Neural progenitor cell (in vitro differentiated cells): Measurements from ENCODE around the gene SIX5. TPM values are rescaled to one million over a fixed set of nuclear protein-coding genes. Genes with fewer than 3 reads are reported as not detected.

Source experiments
- DNase-seq: peaks from one replicate; pipeline ENCODE4 v3.0.0-alpha.2; 2016; ENCODE audit warnings: low spot score
- H2AFZ ChIP-seq: fragments of 200-600 bp; sonication (generic); replicated peaks from 2 replicates; pipeline ENCODE4 v1.6.1; 2016; ENCODE audit warnings: antibody characterized with exemption
- H3F3A ChIP-seq: fragments of 200-600 bp; sonication (generic); 2 replicates; pipeline ENCODE4 v1.6.1; 2016; ENCODE audit warnings: antibody characterized with exemption, low read depth
- H3K27ac ChIP-seq: fragments of 200-600 bp; sonication (generic); 2 replicates; pipeline ENCODE4 v1.5.1; 2016; ENCODE audit warnings: mild to moderate bottlenecking
- H3K27me3 ChIP-seq: fragments of 200-600 bp; sonication (generic); 2 replicates; pipeline ENCODE4 v1.6.1; 2016; ENCODE audit warnings: mild to moderate bottlenecking, moderate library complexity
- H3K36me3 ChIP-seq: fragments of 200-600 bp; sonication (generic); 2 replicates; pipeline ENCODE4 v1.5.1; 2016
- H3K4me1 ChIP-seq: fragments of 200-600 bp; sonication (generic); 2 replicates; pipeline ENCODE4 v1.6.1; 2016; ENCODE audit warnings: mixed run types
- H3K4me2 ChIP-seq: fragments of 200-600 bp; sonication (generic); 2 replicates; pipeline ENCODE4 v1.6.1; 2016
- H3K4me3 ChIP-seq: fragments of 200-600 bp; sonication (generic); 2 replicates; pipeline ENCODE4 v1.5.1; 2016
- H3K79me2 ChIP-seq: fragments of 200-600 bp; sonication (generic); 2 replicates; pipeline ENCODE4 v1.6.1; 2016; ENCODE audit warnings: low read depth
- H3K9ac ChIP-seq: fragments of 200-600 bp; sonication (generic); 2 replicates; pipeline ENCODE4 v1.6.1; 2016
- H3K9me3 ChIP-seq: fragments of 200-600 bp; sonication (generic); 2 replicates; pipeline ENCODE4 v1.5.1; 2016; ENCODE audit warnings: low read depth
- H4K20me1 ChIP-seq: fragments of 200-600 bp; sonication (generic); 2 replicates; pipeline ENCODE4 v1.6.1; 2016; ENCODE audit warnings: low read depth
- H3K27ac Mint-ChIP-seq: 3 replicates; pipeline ENCODE4 v1.8.0; 2021; ENCODE audit warnings: mixed read lengths
- H3K27me3 Mint-ChIP-seq: 2 replicates; pipeline ENCODE4 v1.8.0; 2022; ENCODE audit warnings: low read depth, mild to moderate bottlenecking, inconsistent platforms, moderate library complexity, mixed read lengths; ENCODE audit not compliant: insufficient read depth
- H3K36me3 Mint-ChIP-seq: 3 replicates; pipeline ENCODE4 v1.8.0; 2021; ENCODE audit warnings: mixed read lengths
- H3K4me1 Mint-ChIP-seq: 3 replicates; pipeline ENCODE4 v1.8.0; 2021; ENCODE audit warnings: mixed read lengths
- H3K4me3 Mint-ChIP-seq: 3 replicates; pipeline ENCODE4 v1.8.0; 2021; ENCODE audit warnings: mild to moderate bottlenecking, moderate library complexity, mixed read lengths
- H3K9me3 Mint-ChIP-seq: 3 replicates; pipeline ENCODE4 v1.8.0; 2020; ENCODE audit warnings: mixed read lengths
- EZH2 ChIP-seq: fragments of 200-600 bp; sonication (generic); IDR thresholded peaks from 2 replicates; pipeline ENCODE4 v1.6.1; 2017; ENCODE audit warnings: antibody characterized with exemption, mild to moderate bottlenecking, moderate library complexity
- EZH2phosphoT487 ChIP-seq: fragments of 200-600 bp; sonication (generic); IDR thresholded peaks from 2 replicates; pipeline ENCODE4 v1.6.1; 2017; ENCODE audit warnings: antibody characterized with exemption
- total RNA-seq: library from RNA; depleted of rRNA; stranded (reverse); fragments of >200 nt; gene quantifications from 2 replicates; pipeline ENCODE4 v1.2.3, GENCODE V29; 2015; ENCODE audit warnings: low replicate concordance
- TF ChIP-seq, protein P1 (sequence below): fragments of 200-600 bp; sonication (generic); IDR thresholded peaks from 2 replicates; pipeline ENCODE4 v1.5.1; 2017; ENCODE audit warnings: antibody characterized with exemption, mild to moderate bottlenecking

Gene SIX5
- total RNA-seq, 1 donor from 2014 or later: 8.1 TPM

- H4K20me1 ChIP-seq: peaks cover 66% of the 10 kb centered on the region
- H3K9ac ChIP-seq: no peak overlapping the region
- peaks cover 20% of the 10 kb centered on the region for H3K4me1 ChIP-seq
- H3K4me2 ChIP-seq: no peak overlapping the region
- H3K9me3 ChIP-seq: no peaks in the 10 kb centered on the region
- no peaks in the 10 kb centered on the region for H3K9me3 Mint-ChIP-seq
- no peaks in the 10 kb centered on the region for H3K36me3 ChIP-seq
- peaks cover 6% of the 10 kb centered on the region for H3K27me3 Mint-ChIP-seq
- H3K4me3 ChIP-seq: no peak overlapping the region
- no peak overlapping the region for H2AFZ ChIP-seq
- H3K4me3 Mint-ChIP-seq: no peak overlapping the region
- TF ChIP-seq, protein P1, sequence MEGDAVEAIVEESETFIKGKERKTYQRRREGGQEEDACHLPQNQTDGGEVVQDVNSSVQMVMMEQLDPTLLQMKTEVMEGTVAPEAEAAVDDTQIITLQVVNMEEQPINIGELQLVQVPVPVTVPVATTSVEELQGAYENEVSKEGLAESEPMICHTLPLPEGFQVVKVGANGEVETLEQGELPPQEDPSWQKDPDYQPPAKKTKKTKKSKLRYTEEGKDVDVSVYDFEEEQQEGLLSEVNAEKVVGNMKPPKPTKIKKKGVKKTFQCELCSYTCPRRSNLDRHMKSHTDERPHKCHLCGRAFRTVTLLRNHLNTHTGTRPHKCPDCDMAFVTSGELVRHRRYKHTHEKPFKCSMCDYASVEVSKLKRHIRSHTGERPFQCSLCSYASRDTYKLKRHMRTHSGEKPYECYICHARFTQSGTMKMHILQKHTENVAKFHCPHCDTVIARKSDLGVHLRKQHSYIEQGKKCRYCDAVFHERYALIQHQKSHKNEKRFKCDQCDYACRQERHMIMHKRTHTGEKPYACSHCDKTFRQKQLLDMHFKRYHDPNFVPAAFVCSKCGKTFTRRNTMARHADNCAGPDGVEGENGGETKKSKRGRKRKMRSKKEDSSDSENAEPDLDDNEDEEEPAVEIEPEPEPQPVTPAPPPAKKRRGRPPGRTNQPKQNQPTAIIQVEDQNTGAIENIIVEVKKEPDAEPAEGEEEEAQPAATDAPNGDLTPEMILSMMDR: no peak
- TF ChIP-seq EZH2phosphoT487: no peak
- TF ChIP-seq EZH2: no peak
- H3K27ac Mint-ChIP-seq: no peak overlapping the region
- H3K36me3 Mint-ChIP-seq: peaks cover 19% of the 10 kb centered on the region
- peaks cover 16% of the 10 kb centered on the region for H3F3A ChIP-seq
- peaks cover 7% of the 10 kb centered on the region for H3K79me2 ChIP-seq
- no peak overlapping the region for H3K27ac ChIP-seq
- DNase-seq: no peak
- H3K4me1 Mint-ChIP-seq: peaks cover 18% of the 10 kb centered on the region
- peaks cover under 1% of the 10 kb centered on the region for H3K27me3 ChIP-seq
Observed at GRCh38 chr19:45785097-45785496, 16.0 kb upstream of the SIX5 start.

GRCh38 chr19:45784096-45784495 lies 15.0 kb upstream of the SIX5 start:
- H4K20me1 ChIP-seq: peaks cover 73% of the 10 kb centered on the region
- no peaks in the 10 kb centered on the region for H3K9me3 ChIP-seq
- Mint-ChIP-seq H3K9me3 (no peaks in the 10 kb centered on the region), H3K27me3 (peaks cover 10% of the 10 kb centered on the region), H3K4me1 (peaks cover 22% of the 10 kb centered on the region), H3K36me3 (peaks cover 19% of the 10 kb centered on the region), H3K27ac (no peak overlapping the region), H3K4me3 (no peak overlapping the region)
- no peak overlapping the region for H3K4me2 ChIP-seq
- no peak overlapping the region for H3K27ac ChIP-seq
- H3K9ac ChIP-seq: no peak overlapping the region
- TF ChIP-seq EZH2 (no peak), EZH2phosphoT487 (no peak)
- TF ChIP-seq, protein P1: no peak
- H3K79me2 ChIP-seq: no peaks in the 10 kb centered on the region
- no peak overlapping the region for H2AFZ ChIP-seq
- H3K36me3 ChIP-seq: no peaks in the 10 kb centered on the region
- H3K27me3 ChIP-seq: peaks cover 5% of the 10 kb centered on the region
- H3K4me1 ChIP-seq: peaks cover 24% of the 10 kb centered on the region
- DNase-seq: no peak
- peaks cover 18% of the 10 kb centered on the region for H3F3A ChIP-seq
- no peak overlapping the region for H3K4me3 ChIP-seq

DNA sequence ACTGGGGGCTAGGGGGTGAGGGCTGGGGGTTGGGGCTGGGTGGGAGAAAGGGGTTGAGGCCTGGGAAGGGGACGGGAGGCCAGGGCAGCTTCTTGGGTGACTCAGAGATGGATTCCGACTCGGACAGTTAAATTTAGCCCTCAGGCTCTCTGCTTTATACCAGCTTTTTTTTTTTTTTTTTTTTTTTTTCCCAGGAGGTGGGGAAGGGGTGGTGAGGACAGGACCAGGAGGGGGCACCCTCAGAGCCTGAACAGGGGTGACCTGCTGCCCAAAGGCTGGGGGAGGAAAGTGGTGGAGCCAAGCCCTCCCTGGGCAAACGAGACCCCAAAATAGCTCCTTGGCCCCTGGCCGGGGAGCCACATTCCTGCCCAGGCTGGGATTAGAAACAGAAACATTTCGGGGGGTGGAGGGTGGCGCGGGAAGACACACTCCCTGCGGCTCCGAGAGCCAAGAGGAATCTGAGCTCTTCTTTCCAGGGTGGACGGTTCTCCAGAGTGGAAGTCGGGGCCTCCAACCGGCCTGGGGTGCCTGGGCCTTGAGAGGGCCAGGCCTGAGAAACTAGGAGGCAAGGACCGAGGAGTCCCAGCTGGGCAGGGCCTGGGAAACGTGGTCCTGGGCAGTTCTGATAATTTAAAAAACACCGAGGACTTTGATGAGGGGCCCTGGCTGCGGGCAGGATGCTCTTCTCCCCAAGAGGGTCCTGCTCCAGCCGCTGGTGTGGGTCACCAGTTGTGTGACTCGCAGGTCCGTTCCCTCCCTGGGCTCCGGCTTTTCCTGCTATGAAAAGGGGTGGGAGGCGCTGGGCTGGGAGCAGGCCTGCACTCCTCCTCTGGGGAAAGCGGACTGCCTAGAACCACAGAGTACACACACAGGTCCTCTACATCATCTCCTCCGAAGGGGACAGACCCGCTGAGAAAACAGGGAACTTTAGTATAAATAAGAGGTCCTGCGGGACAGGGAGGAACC lies 14.1 kb upstream of the SIX5 start:
- Mint-ChIP-seq H3K27ac (no peak overlapping the region), H3K36me3 (peaks cover 20% of the 10 kb centered on the region), H3K4me1 (peaks cover 29% of the 10 kb centered on the region), H3K4me3 (no peak overlapping the region), H3K9me3 (no peaks in the 10 kb centered on the region), H3K27me3 (peaks cover 17% of the 10 kb centered on the region)
- no peak for TF ChIP-seq EZH2phosphoT487
- TF ChIP-seq, protein P1: no peak
- TF ChIP-seq EZH2: no peak
- peaks cover 5% of the 10 kb centered on the region for H3K27me3 ChIP-seq
- no peak overlapping the region for H3K4me3 ChIP-seq
- peaks cover 79% of the 10 kb centered on the region for H4K20me1 ChIP-seq
- H3F3A ChIP-seq: peaks cover 17% of the 10 kb centered on the region
- H3K9ac ChIP-seq: no peak overlapping the region
- no peaks in the 10 kb centered on the region for H3K9me3 ChIP-seq
- no peak overlapping the region for H3K4me2 ChIP-seq
- H2AFZ ChIP-seq: no peak overlapping the region
- H3K4me1 ChIP-seq: peaks cover 24% of the 10 kb centered on the region
- no peaks in the 10 kb centered on the region for H3K36me3 ChIP-seq
- H3K79me2 ChIP-seq: no peaks in the 10 kb centered on the region
- DNase-seq: no peak
- no peak overlapping the region for H3K27ac ChIP-seq
